Breast epithelium (tissue), 4 donors: ENCODE measurements around the gene CYP2A7. TPM values are rescaled to one million over a fixed set of nuclear protein-coding genes. Genes with fewer than 3 reads are reported as not detected.
"Not testable (repeated sequence)": the region's sequence is repeated elsewhere in the genome, so short reads cannot be mapped to it uniquely, and the experiment has no call there.

ENCODE experiments used
- DNase-seq, 2 donors: peaks; one replicate each; pipeline ENCODE4 v3.0.0-alpha.2; 2019; ENCODE audit warnings: low spot score in 2 of 2
- H3K27ac ChIP-seq, 2 donors: fragments of 200-600 bp; sonication (generic) in 1 of 2; one replicate each; pipeline ENCODE4 v1.5.1; 2016 to 2019; ENCODE audit warnings: mild to moderate bottlenecking in 1 of 2
- H3K27me3 ChIP-seq, 2 donors: fragments of 200-600 bp; sonication (generic) in 1 of 2; one replicate each; pipeline versions ENCODE4 v1.5.1 to v1.6.0; 2017 to 2019; ENCODE audit warnings: control low read depth in 1 of 2, mild to moderate bottlenecking in 1 of 2
- H3K36me3 ChIP-seq: fragments of 200-600 bp; one replicate; pipeline ENCODE4 v1.5.1; 2019
- H3K4me1 ChIP-seq, 2 donors: fragments of 200-600 bp; sonication (generic); one replicate each; pipeline ENCODE4 v1.5.1; 2016 to 2019; ENCODE audit warnings: control low read depth in 1 of 2
- H3K4me3 ChIP-seq, 3 donors: fragments of 200-600 bp; sonication (generic); 1 replicate in 2 of 3; 2 replicates in 1 of 3; pipeline ENCODE4 v1.5.1; 2016 to 2019; ENCODE audit warnings: mild to moderate bottlenecking in 3 of 3, moderate library complexity in 2 of 3
- H3K9me3 ChIP-seq, 2 donors: fragments of 200-600 bp; sonication (generic) in 1 of 2; one replicate each; pipeline ENCODE4 v1.5.1; 2016 to 2019; ENCODE audit warnings: control low read depth in 1 of 2
- CTCF ChIP-seq, 3 donors: fragments of 450-650 bp; IDR thresholded peaks; one replicate each; pipeline ENCODE4 v1.5.1; 2016 to 2017; ENCODE audit warnings: antibody characterized with exemption in 3 of 3, mild to moderate bottlenecking in 3 of 3, moderate library complexity in 3 of 3
- POLR2A ChIP-seq: fragments of 450-650 bp; IDR thresholded peaks from one replicate; pipeline ENCODE4 v1.6.1; 2016; ENCODE audit warnings: antibody characterized with exemption, mild to moderate bottlenecking, moderate library complexity
- POLR2AphosphoS5 ChIP-seq, 3 donors: sonication (generic); formaldehyde crosslinking; IDR thresholded peaks; one replicate each; pipeline ENCODE4 v1.6.1; 2017; ENCODE audit warnings: antibody characterized with exemption in 3 of 3
- intact Hi-C: fragments of 100-400 bp; cut with DNase I; formaldehyde crosslinking; loops from one replicate; pipeline ENCODE4 v1.15.1; 2023; ENCODE audit warnings: low total_unique reads
- total RNA-seq, 3 donors: library from RNA; depleted of rRNA; stranded (reverse); fragments of >200 nt; gene quantifications; one replicate each; pipeline ENCODE4 v1.1.0, GENCODE V29; 2016

CYP2A7 gene
- total RNA-seq, 3 donors from 2014 or later, result not detected

GRCh38 chr19:40896418-40896796 lies 14.4 kb upstream of the CYP2A7 start:
- no peaks in the 10 kb centered on the region for H3K36me3 ChIP-seq
- H3K4me1 ChIP-seq, result no peaks in the 10 kb centered on the region
- intact Hi-C loops, result no loop called here

GRCh38 chr19:40893112-40893511 lies 11.1 kb upstream of the CYP2A7 start:
- intact Hi-C loops, result no loop called here
- H3K4me1 ChIP-seq, result no peaks in the 10 kb centered on the region
- no peak overlapping the region for H3K4me3 ChIP-seq
- no peak for DNase-seq
- TF ChIP-seq POLR2AphosphoS5 (IDR thresholded peaks at IDR 0.05) (no peak), CTCF (IDR thresholded peaks at IDR 0.05) (no peak), POLR2A (no peak)
- no peaks in the 10 kb centered on the region for H3K36me3 ChIP-seq
- no peaks in the 10 kb centered on the region for H3K27me3 ChIP-seq
- H3K9me3 ChIP-seq, result no peaks in the 10 kb centered on the region
- no peak overlapping the region for H3K27ac ChIP-seq

More at GRCh38 chr19:40896418-40896796, 14.4 kb upstream of the CYP2A7 start:
- Histone ChIP-seq H3K9me3 (no peaks in the 10 kb centered on the region), H3K4me3 (no peak overlapping the region), H3K27me3 (no peaks in the 10 kb centered on the region), H3K27ac (peak overlapping the region in 1 of 2 donors; percentile 17)
- TF ChIP-seq CTCF (IDR thresholded peaks at IDR 0.05) (no peak), POLR2AphosphoS5 (IDR thresholded peaks at IDR 0.05) (no peak), POLR2A (no peak)
- DNase-seq, result no peak

GRCh38 chr19:40889366-40889765 lies 7.3 kb upstream of the CYP2A7 start:
- Histone ChIP-seq H3K36me3 (no peaks in the 10 kb centered on the region), H3K4me1 (no peaks in the 10 kb centered on the region), H3K27me3 (no peaks in the 10 kb centered on the region), H3K4me3 (no peak overlapping the region), H3K27ac (no peak overlapping the region), H3K9me3 (no peaks in the 10 kb centered on the region)
- intact Hi-C loops, result no loop called here
- TF ChIP-seq POLR2AphosphoS5 (IDR thresholded peaks at IDR 0.05) (no peak), CTCF (IDR thresholded peaks at IDR 0.05) (no peak)
- no peak for DNase-seq

GRCh38 chr19:40888191-40888590 lies 6.2 kb upstream of the CYP2A7 start:
- no peaks in the 10 kb centered on the region for H3K27me3 ChIP-seq
- intact Hi-C loops, result no loop called here
- no peaks in the 10 kb centered on the region for H3K9me3 ChIP-seq
- H3K4me1 ChIP-seq, result no peaks in the 10 kb centered on the region
- no peaks in the 10 kb centered on the region for H3K36me3 ChIP-seq
- H3K4me3 ChIP-seq, result no peak overlapping the region
- DNase-seq, result no peak
- TF ChIP-seq POLR2A (no peak), POLR2AphosphoS5 (IDR thresholded peaks at IDR 0.05) (no peak), CTCF (IDR thresholded peaks at IDR 0.05) (no peak)
- no peak overlapping the region for H3K27ac ChIP-seq

- DNase-seq, H3K27ac ChIP-seq, H3K4me1 ChIP-seq, H3K4me3 ChIP-seq, H3K9me3 ChIP-seq, intact Hi-C loops, H3K36me3 ChIP-seq, H3K27me3 ChIP-seq: not testable (repeated sequence)
These were observed 2.3 kb upstream of the CYP2A7 start for GRCh38 chr19:40884187-40884931.

- intact Hi-C loops, H3K4me3 ChIP-seq: not testable (repeated sequence)
These were observed 2.7 kb downstream of the CYP2A7 start for GRCh38 chr19:40879349-40879748.

GRCh38 chr19:40875526-40875951 lies 6.5 kb downstream of the CYP2A7 start:
- DNase-seq, H3K9me3 ChIP-seq, H3K27ac ChIP-seq, H3K27me3 ChIP-seq, intact Hi-C loops, H3K4me1 ChIP-seq, H3K36me3 ChIP-seq: not testable (repeated sequence)
- peak overlapping the region in 1 of 3 donors; percentile 44 for H3K4me3 ChIP-seq

More at GRCh38 chr19:40879349-40879748, 2.7 kb downstream of the CYP2A7 start:
- H3K4me1 ChIP-seq, H3K27ac ChIP-seq, H3K9me3 ChIP-seq, H3K27me3 ChIP-seq, H3K36me3 ChIP-seq, DNase-seq: not testable (repeated sequence)

GRCh38 chr19:40874874-40875273 lies 7.2 kb downstream of the CYP2A7 start:
- H3K36me3 ChIP-seq, DNase-seq, H3K9me3 ChIP-seq, H3K27me3 ChIP-seq, H3K4me3 ChIP-seq, H3K27ac ChIP-seq, H3K4me1 ChIP-seq, intact Hi-C loops: not testable (repeated sequence)

- intact Hi-C loops, H3K9me3 ChIP-seq, H3K27ac ChIP-seq, H3K36me3 ChIP-seq, H3K27me3 ChIP-seq, DNase-seq, H3K4me3 ChIP-seq, H3K4me1 ChIP-seq: not testable (repeated sequence)
These were observed 8.2 kb downstream of the CYP2A7 start for GRCh38 chr19:40873873-40874272.
